ENCODE data around the gene ENTHD1. TPM values are rescaled to one million over a fixed set of nuclear protein-coding genes. Genes with fewer than 3 reads are reported as not detected.

ENTHD1 gene
- polyA plus RNA-seq, 1 donor from 2014 or later = not detected

- Histone ChIP-seq H3K27me3 (ENCODE audit: insufficient read depth, low read depth, low read length) (no peaks in the 10 kb centered on the region), H3K9me2 (ENCODE audit: insufficient read depth, low read length) (no peaks in the 10 kb centered on the region), H4K20me1 (ENCODE audit: insufficient read depth) (no peaks in the 10 kb centered on the region), H3F3A (ENCODE audit: insufficient read depth, low read length, poor library complexity, severe bottlenecking) (no peaks in the 10 kb centered on the region), H2AFZ (ENCODE audit: low read depth, low read length) (no peak overlapping the region), H3K4me2 (ENCODE audit: low read length) (no peak overlapping the region), H3K9me3 (ENCODE audit: low read length) (no peaks in the 10 kb centered on the region), H3K36me3 (ENCODE audit: insufficient read depth, low read length) (no peaks in the 10 kb centered on the region), H3K27ac (ENCODE audit: low read length) (no peak overlapping the region), H3K79me2 (replicated peaks; ENCODE audit: insufficient read depth, low read length) (no peaks in the 10 kb centered on the region), H3K9ac (ENCODE audit: low read length) (no peak overlapping the region), H3K4me3 (ENCODE audit: low read length) (no peak overlapping the region)
- TF ChIP-seq, protein P1, sequence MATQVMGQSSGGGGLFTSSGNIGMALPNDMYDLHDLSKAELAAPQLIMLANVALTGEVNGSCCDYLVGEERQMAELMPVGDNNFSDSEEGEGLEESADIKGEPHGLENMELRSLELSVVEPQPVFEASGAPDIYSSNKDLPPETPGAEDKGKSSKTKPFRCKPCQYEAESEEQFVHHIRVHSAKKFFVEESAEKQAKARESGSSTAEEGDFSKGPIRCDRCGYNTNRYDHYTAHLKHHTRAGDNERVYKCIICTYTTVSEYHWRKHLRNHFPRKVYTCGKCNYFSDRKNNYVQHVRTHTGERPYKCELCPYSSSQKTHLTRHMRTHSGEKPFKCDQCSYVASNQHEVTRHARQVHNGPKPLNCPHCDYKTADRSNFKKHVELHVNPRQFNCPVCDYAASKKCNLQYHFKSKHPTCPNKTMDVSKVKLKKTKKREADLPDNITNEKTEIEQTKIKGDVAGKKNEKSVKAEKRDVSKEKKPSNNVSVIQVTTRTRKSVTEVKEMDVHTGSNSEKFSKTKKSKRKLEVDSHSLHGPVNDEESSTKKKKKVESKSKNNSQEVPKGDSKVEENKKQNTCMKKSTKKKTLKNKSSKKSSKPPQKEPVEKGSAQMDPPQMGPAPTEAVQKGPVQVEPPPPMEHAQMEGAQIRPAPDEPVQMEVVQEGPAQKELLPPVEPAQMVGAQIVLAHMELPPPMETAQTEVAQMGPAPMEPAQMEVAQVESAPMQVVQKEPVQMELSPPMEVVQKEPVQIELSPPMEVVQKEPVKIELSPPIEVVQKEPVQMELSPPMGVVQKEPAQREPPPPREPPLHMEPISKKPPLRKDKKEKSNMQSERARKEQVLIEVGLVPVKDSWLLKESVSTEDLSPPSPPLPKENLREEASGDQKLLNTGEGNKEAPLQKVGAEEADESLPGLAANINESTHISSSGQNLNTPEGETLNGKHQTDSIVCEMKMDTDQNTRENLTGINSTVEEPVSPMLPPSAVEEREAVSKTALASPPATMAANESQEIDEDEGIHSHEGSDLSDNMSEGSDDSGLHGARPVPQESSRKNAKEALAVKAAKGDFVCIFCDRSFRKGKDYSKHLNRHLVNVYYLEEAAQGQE (IDR thresholded peaks at IDR 0.05; ENCODE audit: borderline replicate concordance) = no peak
- no peak for TF ChIP-seq RAD21 (conservative IDR thresholded peaks at IDR 0.05)
- TF ChIP-seq TAF1 (IDR thresholded peaks at IDR 0.05; ENCODE audit: low read depth) = no peak
- TF ChIP-seq POLR2AphosphoS5 (IDR thresholded peaks at IDR 0.05) = no peak
- TF ChIP-seq SMC3 (conservative IDR thresholded peaks at IDR 0.05; ENCODE audit: poor library complexity) = no peak
- TF ChIP-seq MXI1 (conservative IDR thresholded peaks at IDR 0.05; ENCODE audit: poor library complexity, severe bottlenecking) = no peak
- TF ChIP-seq EP300 (conservative IDR thresholded peaks at IDR 0.05; ENCODE audit: poor library complexity, severe bottlenecking) = no peak
- TF ChIP-seq, protein P2, sequence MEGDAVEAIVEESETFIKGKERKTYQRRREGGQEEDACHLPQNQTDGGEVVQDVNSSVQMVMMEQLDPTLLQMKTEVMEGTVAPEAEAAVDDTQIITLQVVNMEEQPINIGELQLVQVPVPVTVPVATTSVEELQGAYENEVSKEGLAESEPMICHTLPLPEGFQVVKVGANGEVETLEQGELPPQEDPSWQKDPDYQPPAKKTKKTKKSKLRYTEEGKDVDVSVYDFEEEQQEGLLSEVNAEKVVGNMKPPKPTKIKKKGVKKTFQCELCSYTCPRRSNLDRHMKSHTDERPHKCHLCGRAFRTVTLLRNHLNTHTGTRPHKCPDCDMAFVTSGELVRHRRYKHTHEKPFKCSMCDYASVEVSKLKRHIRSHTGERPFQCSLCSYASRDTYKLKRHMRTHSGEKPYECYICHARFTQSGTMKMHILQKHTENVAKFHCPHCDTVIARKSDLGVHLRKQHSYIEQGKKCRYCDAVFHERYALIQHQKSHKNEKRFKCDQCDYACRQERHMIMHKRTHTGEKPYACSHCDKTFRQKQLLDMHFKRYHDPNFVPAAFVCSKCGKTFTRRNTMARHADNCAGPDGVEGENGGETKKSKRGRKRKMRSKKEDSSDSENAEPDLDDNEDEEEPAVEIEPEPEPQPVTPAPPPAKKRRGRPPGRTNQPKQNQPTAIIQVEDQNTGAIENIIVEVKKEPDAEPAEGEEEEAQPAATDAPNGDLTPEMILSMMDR (IDR thresholded peaks at IDR 0.05; ENCODE audit: poor library complexity, severe bottlenecking) = no peak
- TF ChIP-seq EZH2 (IDR thresholded peaks at IDR 0.05; ENCODE audit: borderline replicate concordance, insufficient read depth, low read length, poor library complexity, severe bottlenecking) = no peak
Measured at GRCh38 chr22:39731881-39732555, 161.5 kb downstream of the ENTHD1 start.

DNA sequence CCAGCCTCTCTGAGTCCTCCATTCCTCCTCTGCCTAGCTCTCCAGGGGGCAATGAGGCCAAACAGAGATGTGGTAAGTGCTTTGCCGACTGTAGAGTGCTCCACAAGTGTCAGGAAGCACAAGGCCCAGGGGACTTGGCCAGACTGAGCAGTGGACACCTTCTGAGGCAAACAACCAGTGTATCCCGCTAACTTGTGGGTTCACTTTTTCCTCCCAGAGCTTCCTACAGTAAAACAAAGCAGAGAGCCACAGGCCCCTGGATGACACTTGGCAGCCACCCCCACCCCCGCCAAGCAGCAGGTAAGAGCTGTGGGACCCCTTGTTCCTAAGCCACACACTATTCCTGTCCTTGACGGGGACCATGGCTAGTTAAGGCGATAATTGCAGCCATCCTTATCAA is 162.1 kb downstream of the ENTHD1 start:
- H3K36me3 ChIP-seq (ENCODE audit: insufficient read depth, low read length) = no peaks in the 10 kb centered on the region
- H3K27ac ChIP-seq (ENCODE audit: low read length) = no peak overlapping the region
- no peaks in the 10 kb centered on the region for H4K20me1 ChIP-seq (ENCODE audit: insufficient read depth)
- no peak overlapping the region for H3K4me2 ChIP-seq (ENCODE audit: low read length)
- no peaks in the 10 kb centered on the region for H3K27me3 ChIP-seq (ENCODE audit: insufficient read depth, low read depth, low read length)
- no peaks in the 10 kb centered on the region for H3K79me2 ChIP-seq (replicated peaks; ENCODE audit: insufficient read depth, low read length)
- H3K9me3 ChIP-seq (ENCODE audit: low read length) = no peaks in the 10 kb centered on the region
- H3K4me3 ChIP-seq (ENCODE audit: low read length) = no peak overlapping the region
- no peak overlapping the region for H3K9ac ChIP-seq (ENCODE audit: low read length)
- no peak overlapping the region for H2AFZ ChIP-seq (ENCODE audit: low read depth, low read length)
- TF ChIP-seq SMC3 (conservative IDR thresholded peaks at IDR 0.05; ENCODE audit: poor library complexity) (no peak), TAF1 (IDR thresholded peaks at IDR 0.05; ENCODE audit: low read depth) (no peak)
- H3K9me2 ChIP-seq (ENCODE audit: insufficient read depth, low read length) = no peaks in the 10 kb centered on the region
- no peaks in the 10 kb centered on the region for H3F3A ChIP-seq (ENCODE audit: insufficient read depth, low read length, poor library complexity, severe bottlenecking)
